Chondrocyte (in vitro differentiated cells): ENCODE data around the gene XXYLT1. TPM values are rescaled to one million over a fixed set of nuclear protein-coding genes. Genes with fewer than 3 reads are reported as not detected.

Source experiments
- DNase-seq: peaks from one replicate; pipeline ENCODE4 v3.0.0; 2021; ENCODE audit warnings: mixed read lengths, low spot score
- H3K27ac Mint-ChIP-seq: one replicate; pipeline ENCODE4 v1.8.0; 2021; ENCODE audit warnings: mild to moderate bottlenecking, moderate library complexity, mixed read lengths; ENCODE audit not compliant: unreplicated experiment
- H3K27me3 Mint-ChIP-seq: 2 replicates; pipeline ENCODE4 v1.8.0; 2021; ENCODE audit warnings: low read depth, mixed read lengths
- H3K36me3 Mint-ChIP-seq: 2 replicates; pipeline ENCODE4 v1.8.0; 2021; ENCODE audit warnings: low read depth, mixed read lengths
- H3K4me1 Mint-ChIP-seq: 2 replicates; pipeline ENCODE4 v1.8.0; 2021; ENCODE audit warnings: low read depth, mild to moderate bottlenecking, mixed read lengths
- H3K4me3 Mint-ChIP-seq: one replicate; pipeline ENCODE4 v1.8.0; 2021; ENCODE audit warnings: mild to moderate bottlenecking, moderate library complexity, mixed read lengths; ENCODE audit not compliant: unreplicated experiment
- H3K9me3 Mint-ChIP-seq: 2 replicates; pipeline ENCODE4 v1.8.0; 2021; ENCODE audit warnings: low read depth, mixed read lengths
- CTCF ChIP-seq: fragments of 200-600 bp; sonication (generic); IDR thresholded peaks from 2 replicates; pipeline ENCODE4 v1.5.0; 2021; ENCODE audit warnings: antibody characterized with exemption, mild to moderate bottlenecking, moderate library complexity
- long read RNA-seq: library from polyadenylated mRNA; stranded (forward); transcript quantifications from one replicate; pipeline ENCODE4 v2.0.0, GENCODE V29; 2021
- total RNA-seq: library from RNA; stranded (reverse); gene quantifications from 3 replicates; pipeline ENCODE4 v1.2.1, GENCODE V29; 2021

The XXYLT1 gene
- total RNA-seq = 32.7 to 51.3 TPM (median 33.6 TPM) in 3 replicates
- long read RNA-seq, transcript XXYLT1-201 (4 exons, 2,727 nt) = major isoform, 37 of 42 reads
- long read RNA-seq, partial matches to known transcripts = 1 of 42 reads
- long read RNA-seq, other reads (novel, unspliced or antisense) = 3 of 42 reads

- Mint-ChIP-seq H3K4me3 (peak within 1 kb of the TSS; percentile 84), H3K36me3 (no peaks in the 10 kb centered on the region), H3K27me3 (no peaks in the 10 kb centered on the region), H3K27ac (peak within 1 kb of the TSS; percentile 91), H3K4me1 (peaks cover 18% of the 10 kb centered on the region), H3K9me3 (no peaks in the 10 kb centered on the region)
- no peak for DNase-seq
- peak; percentile 77 for TF ChIP-seq CTCF
These were observed at the start of gene XXYLT1 for GRCh38 chr3:195270817-195271409. Gene XXYLT1, minus strand, starts transcription at chr3:195271159. Its CDS starts 101 bp downstream, at chr3:195271058.

GRCh38 chr3:195319060-195319459 lies 48.1 kb upstream of the XXYLT1 start:
- H3K4me3 Mint-ChIP-seq = no peak overlapping the region
- H3K4me1 Mint-ChIP-seq = no peaks in the 10 kb centered on the region
- H3K9me3 Mint-ChIP-seq = no peaks in the 10 kb centered on the region
- no peak for DNase-seq
- H3K27me3 Mint-ChIP-seq = no peaks in the 10 kb centered on the region
- H3K27ac Mint-ChIP-seq = no peak overlapping the region
- no peak for TF ChIP-seq CTCF
- peaks cover 18% of the 10 kb centered on the region for H3K36me3 Mint-ChIP-seq

- Mint-ChIP-seq H3K4me3 (no peak overlapping the region), H3K27me3 (no peaks in the 10 kb centered on the region), H3K4me1 (no peaks in the 10 kb centered on the region), H3K9me3 (no peaks in the 10 kb centered on the region), H3K36me3 (peaks cover 5% of the 10 kb centered on the region), H3K27ac (no peak overlapping the region)
- DNase-seq = no peak
- no peak for TF ChIP-seq CTCF
These were observed 41.8 kb upstream of the XXYLT1 start for GRCh38 chr3:195312714-195313113.

- no peak for TF ChIP-seq CTCF
- Mint-ChIP-seq H3K36me3 (peaks cover 3% of the 10 kb centered on the region), H3K9me3 (no peaks in the 10 kb centered on the region), H3K27me3 (no peaks in the 10 kb centered on the region), H3K4me1 (peaks cover 3% of the 10 kb centered on the region), H3K4me3 (no peak overlapping the region), H3K27ac (no peak overlapping the region)
- DNase-seq = no peak
These were observed 36.8 kb upstream of the XXYLT1 start for GRCh38 chr3:195307711-195308110.

- H3K36me3 Mint-ChIP-seq = peaks cover 6% of the 10 kb centered on the region
These were observed 35.4 kb upstream of the XXYLT1 start for GRCh38 chr3:195306369-195306768.

More at GRCh38 chr3:195306369-195306768, 35.4 kb upstream of the XXYLT1 start:
- Mint-ChIP-seq H3K9me3 (no peaks in the 10 kb centered on the region), H3K27me3 (no peaks in the 10 kb centered on the region), H3K27ac (no peak overlapping the region), H3K4me3 (no peak overlapping the region), H3K4me1 (peaks cover 9% of the 10 kb centered on the region)
- no peak for TF ChIP-seq CTCF
- no peak for DNase-seq
